HG02870 (cell line): Measurements from ENCODE around the gene ADGRD2.

Experiments used
- ATAC-seq: cut with Tn5 transposase; IDR thresholded peaks from one replicate; pipeline ENCODE4 v1.9.1; 2021; ENCODE audit warnings: mild to moderate bottlenecking, moderate library complexity; ENCODE audit not compliant: unreplicated experiment

The ADGRD2 gene

DNA sequence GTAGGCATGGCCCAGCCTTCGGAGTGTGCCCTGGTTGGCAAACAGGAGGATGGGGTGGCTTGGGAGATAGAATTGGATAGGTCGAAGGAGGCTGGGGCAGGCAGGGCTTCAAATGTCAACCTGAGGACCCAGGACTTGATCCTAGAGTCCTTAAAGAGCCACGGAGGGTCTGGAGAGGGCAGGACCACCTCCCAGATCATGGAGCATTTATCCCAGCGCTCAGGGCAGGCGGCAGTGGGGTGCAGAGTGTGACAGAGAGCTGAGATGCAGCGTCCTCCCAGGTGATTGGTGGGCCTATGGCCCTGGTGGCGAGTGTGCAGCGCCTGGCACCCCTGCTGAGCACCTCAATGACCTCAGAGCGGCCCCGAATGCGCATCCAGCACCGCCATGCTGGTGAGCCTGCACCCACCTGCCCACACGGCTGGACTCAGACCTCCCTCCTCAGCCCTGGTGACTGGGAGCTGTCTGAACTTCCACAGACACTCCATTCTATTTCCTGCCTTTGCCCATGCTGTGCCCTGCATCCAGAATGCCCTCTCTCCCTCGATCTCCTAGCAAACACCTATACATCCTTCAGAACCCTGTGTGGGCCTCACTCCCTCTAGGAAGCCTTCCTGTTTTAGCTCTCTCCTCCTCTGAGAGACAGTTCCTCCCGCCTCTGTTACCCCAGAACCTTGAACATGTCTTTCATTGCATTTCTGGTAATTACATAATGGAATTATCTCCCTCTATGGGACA lies 6.3 kb downstream of the ADGRD2 start:
- ATAC-seq, result no peak

DNA sequence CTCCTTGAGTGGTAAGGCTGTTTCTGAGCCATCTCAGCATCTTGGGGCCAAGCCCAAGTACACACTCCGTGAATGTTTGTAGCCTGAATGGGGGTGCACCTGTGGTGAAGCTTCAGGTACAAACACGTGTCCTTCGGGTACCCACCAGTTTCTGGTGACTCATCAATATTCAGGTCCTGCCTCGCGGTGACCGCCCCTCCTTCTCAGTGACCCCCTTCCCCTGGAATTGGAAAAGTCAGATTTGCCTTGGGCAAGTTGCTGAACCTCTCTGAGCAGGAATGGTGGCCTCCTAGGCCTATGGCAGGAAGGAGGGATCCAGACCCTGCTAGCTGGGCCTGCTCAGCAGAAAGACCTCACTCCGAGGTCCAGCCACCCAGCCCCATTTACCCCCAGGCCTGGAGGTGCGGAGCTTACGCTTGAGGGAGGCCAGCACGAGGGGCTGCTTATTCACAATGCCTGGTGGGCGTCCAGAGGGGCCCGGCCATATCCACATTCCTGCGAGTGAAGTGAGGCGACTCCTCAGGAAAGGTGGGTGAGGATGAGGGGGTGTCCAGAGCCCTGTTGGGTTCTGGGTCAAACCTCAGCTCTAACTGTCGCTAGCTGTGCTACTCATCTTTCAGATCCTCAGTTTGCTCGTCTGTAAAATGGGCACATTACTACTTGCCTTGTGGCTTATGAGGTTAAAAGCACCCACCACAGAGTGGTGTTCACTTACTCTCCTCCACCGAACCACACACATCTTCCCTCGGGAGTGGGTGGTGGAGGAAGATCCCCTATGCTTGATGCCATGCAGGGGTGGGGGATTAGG lies 7.0 kb downstream of the ADGRD2 start:
- no peak for ATAC-seq

DNA sequence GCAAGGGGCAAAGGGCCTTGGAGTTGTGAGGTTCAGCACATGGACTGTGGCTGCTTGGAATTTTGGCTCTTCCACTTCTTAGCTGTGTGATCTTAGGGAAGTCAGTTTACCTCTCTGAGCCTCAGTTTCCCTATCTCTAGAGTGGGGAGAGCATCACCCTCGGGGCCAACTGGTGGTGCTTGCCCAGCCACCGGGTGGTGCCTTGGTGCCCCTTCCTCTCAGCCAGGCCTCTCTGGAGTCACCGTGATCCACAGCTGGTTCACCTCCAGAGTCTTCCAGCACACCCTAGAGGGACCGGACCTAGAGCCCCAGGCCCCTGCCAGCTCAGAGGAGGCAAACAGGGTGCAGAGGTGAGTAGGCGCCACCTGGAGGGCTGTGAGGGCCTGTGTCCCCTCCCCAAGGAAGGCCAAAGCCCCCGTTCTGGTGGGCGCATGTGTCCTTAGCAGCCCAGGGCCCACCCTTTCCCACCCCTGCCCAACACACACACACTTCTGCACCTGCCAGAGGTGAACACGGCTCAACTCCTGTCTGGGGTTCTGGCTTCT lies 7.7 kb downstream of the ADGRD2 start:
- ATAC-seq, result no peak

DNA sequence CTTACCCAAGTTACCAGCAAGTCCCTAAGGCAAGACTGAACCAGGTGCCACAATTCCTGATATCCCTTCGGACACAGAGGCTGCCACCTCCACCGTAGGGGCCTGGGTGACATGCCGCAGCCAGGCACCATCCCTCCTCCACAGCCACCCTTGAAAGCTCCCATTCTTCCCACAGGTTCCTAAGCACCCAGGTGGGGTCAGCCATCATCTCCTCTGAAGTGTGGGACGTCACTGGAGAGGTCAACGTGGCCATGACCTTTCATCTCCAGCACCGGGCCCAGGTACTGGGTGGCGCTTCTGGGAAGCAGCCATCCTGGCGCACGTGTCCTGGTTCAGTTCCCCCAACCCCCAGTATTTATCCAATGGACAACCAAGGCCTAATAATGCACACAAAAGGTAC lies 8.2 kb downstream of the ADGRD2 start:
- no peak for ATAC-seq

DNA sequence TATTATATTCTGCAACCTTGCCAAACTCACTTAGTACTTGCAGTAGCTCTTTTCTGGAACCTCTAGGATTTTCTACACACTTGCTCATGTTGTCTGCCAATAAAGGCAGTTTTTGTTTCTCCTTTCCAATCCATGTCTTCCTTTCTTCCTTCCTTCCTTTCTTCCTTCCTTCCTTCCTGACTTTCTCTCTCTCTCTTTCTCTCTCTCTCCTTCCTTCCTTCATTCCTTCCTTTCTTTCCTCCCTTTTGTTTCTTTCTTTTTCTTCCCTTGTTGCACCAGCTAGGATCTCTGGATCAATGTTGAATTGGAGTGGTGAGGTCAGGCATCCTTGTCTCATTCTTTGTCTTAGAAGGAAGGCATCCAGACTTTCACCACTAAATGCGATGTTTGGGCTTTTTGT lies 12.5 kb downstream of the ADGRD2 start:
- no peak for ATAC-seq

DNA sequence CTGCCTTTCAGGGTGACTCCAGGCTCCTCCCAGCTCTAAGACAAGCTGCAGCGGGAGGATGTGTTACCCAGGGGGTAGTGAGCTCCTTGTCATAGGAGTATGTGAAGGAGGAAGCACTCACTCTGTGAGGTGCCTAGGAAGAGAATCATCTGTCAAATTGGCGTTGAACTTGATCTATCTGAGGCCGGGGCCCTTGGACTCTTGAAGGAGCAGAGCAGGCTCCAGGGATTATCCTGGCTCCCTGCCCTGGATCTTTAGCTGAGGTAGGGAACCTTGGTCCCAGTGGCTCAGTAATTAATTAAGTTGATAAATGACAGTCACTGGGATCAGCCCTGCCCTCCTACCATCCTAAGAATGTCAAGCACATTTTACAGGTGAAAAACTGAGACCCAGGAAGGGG lies 15.5 kb downstream of the ADGRD2 start:
- ATAC-seq, result no peak

DNA sequence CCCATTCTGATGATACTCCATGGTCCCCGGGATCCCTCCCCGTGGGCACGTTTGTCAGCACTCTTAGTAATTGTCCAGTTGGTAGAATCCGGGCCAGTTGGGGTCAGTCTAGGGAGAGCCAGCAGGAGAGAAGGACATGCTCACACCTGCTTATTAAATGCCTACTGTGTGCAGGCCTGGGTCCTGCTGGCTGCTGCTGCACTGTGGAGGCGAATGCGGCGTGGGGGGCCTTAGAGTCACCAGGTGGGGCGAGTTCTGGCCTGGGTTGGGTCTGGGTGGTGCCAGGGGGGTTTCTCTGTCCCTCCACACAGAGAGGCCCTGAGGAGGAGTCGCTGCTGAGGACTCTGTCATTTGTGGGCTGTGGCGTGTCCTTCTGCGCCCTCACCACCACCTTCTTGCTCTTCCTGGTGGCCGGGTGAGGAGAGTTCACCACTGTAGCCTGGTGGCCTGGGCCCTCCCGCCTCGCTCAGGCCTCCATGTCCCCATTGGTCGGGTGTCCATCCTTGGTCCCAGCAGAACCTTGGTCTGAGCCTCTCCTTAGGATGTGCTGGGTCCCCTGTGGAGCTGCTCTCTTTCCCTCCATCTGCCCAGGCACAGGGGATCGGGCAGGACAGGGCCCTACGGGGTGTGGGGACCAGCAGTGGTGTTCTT lies 17.3 kb downstream of the ADGRD2 start:
- ATAC-seq, result no peak

DNA sequence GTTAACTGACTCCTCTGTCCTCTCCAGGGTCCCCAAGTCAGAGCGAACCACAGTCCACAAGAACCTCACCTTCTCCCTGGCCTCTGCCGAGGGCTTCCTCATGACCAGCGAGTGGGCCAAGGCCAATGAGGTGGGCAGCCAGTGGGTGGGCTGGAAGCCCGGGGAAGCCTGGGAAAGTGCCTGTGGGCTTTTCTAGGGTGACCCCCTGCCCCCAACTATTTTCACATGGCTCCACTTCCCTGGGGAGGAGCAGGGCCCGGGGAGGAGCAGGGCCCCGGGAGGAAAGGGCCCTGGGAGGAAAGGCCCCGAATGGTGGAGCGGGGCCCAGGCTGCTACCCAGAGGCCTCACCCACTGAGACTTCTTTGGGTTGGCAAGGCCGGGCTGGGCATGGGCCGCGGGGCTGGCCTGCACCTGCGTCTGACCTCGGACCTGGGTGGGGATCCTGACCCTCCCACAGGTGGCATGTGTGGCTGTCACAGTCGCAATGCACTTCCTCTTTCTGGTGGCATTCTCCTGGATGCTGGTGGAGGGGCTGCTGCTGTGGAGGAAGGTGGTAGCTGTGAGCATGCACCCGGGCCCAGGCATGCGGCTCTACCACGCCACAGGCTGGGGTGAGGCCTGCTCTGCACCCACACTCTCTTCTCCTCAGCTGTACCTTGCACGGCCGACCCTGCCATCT lies 17.9 kb downstream of the ADGRD2 start:
- no peak for ATAC-seq

DNA sequence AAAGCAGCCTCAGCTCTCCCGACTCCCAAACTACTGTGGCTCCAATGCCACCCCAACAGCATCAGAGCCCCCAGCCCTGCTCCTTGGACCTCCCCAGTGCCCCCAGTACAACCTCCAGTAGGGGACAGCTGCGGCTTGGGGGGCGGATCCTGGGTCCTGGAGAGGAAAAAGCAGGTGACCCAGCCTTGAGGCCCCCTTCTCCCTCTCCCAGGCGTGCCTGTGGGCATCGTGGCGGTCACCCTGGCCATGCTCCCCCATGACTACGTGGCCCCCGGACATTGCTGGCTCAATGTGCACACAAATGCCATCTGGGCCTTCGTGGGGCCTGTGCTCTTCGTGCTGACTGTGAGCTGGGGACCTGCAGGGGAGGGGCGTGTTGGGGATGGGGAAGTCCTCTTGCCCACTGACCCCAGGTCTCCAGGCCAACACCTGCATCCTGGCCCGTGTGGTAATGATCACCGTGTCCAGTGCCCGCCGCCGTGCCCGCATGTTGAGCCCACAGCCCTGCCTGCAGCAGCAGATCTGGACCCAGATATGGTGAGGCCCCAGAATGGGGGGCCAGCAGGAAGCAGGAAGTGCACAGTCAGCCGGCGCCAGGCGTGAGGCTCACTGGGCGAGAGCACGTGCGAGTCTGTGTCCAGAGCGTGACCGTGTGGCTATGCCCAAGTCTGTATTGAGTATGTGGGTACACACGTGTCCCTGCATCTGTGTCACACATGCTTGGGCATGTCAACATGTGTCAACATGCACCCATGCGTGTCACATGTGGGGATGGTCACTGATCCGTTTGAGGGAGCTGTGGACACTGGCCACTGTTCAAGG lies 19.0 kb downstream of the ADGRD2 start:
- ATAC-seq, result no peak

DNA sequence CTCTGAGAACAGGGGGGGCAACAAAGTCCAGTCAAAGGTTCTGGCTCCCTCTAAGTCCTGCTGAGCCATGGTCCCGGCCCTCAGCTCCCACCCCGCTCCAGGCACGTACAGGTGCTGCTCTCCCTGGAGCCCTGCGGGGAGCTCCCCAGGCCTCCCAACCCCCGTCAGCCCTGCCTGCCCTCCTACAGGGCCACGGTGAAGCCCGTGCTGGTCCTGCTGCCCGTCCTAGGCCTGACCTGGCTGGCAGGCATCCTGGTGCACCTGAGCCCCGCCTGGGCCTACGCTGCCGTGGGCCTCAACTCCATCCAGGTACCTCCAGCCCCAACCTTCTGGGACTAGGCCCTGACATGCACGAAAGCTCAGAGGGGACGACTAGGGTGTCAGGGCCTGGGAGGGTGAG lies 20.1 kb downstream of the ADGRD2 start:
- no peak for ATAC-seq

DNA sequence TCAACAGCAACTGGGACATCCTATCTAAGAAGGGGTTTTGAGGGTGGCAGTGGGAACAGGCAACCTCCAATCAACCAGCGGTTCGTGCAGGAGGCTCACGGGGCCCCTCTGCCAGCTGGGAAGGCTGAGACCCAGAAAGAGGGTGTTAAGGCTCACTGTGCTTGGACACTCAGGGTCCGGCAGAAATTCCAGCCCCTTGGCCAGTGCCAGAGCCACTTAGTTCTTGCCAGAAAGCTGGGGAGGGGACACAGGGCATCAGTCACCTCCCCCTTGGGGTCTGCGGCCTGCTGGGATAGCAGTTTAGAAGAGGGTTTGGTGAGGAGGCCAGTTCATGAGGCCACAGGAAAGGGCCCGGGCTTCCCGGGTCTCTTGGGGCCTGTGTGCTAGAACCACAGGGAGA lies 20.5 kb downstream of the ADGRD2 start:
- no peak for ATAC-seq

DNA sequence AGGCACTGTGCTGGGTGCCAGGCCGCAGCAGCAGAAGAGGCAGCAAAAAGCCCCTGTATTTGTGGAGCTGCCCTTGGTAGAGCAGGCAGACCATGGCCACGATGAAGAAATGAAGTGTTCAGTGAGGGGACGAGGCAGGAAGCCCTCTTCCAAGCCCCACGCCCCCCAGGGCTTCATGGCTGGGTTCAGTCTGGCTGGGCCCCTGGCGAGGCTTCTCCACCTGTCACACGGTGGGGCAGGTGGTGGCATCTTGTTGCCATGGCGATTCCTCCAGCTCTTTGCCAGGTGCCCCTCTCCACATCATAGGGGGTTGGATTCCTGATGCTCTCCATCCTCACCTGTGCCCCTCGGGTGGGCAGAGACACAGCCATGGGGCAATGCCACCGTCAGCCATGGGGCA lies 21.5 kb downstream of the ADGRD2 start:
- no peak for ATAC-seq

DNA sequence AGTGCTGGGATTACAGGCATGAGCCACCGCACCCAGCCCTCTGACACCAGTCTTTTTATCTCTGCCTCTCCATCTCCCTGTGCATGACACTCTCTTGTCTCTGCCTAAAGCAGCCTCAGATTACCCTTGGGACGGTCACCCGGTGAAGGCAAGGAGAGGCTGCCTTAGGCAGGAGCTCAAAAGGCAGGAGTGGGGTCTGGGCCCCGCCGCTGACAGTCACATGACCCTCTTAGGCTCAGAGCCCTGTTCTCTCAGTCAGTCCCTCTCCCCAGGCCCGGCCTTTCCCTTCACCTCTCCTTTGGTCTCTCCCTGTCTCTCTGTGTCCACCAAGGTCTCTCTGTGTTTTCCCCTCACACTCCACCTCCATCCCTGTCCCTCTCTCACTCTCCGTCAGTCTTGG lies 22.5 kb downstream of the ADGRD2 start:
- no peak for ATAC-seq

DNA sequence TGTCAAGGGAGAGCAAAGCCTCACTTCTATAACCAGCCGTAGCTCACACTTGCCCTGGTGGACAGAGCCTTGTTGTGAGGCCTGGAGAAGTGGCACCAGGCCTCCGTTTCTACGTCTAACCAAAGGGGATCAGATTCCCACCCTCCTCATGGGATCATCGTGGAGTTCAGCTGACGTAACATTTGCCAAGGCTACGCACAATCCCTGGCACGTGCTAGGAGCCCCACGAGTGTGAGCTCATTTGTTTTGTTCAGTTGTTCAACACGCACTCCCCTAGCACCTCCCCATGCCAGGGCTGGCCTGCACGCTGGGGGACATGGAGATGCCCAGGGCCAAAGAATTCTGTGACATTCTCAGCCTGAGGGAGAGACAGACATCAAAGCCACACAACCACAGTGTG lies 23.1 kb downstream of the ADGRD2 start:
- no peak for ATAC-seq

DNA sequence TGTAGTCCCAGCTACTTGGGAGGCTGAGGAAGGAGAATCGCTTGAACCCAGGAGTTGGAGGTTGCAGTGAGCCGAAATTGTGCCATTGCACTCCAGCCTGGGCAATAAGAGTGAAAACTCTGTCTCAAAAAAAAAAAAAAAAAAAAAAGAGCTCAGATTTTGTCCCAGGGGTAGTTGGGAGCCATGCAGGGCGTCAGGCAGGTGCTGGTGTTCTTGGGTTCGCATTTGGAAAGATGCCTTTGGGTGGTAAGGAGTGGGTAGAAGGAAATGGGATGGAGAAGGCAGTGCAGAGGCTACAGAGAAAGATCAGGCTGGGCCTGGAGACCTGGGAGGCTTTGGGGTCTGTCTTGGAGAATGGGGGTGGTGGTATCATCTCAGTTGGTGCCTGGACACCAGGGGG lies 23.9 kb downstream of the ADGRD2 start:
- ATAC-seq, result no peak

DNA sequence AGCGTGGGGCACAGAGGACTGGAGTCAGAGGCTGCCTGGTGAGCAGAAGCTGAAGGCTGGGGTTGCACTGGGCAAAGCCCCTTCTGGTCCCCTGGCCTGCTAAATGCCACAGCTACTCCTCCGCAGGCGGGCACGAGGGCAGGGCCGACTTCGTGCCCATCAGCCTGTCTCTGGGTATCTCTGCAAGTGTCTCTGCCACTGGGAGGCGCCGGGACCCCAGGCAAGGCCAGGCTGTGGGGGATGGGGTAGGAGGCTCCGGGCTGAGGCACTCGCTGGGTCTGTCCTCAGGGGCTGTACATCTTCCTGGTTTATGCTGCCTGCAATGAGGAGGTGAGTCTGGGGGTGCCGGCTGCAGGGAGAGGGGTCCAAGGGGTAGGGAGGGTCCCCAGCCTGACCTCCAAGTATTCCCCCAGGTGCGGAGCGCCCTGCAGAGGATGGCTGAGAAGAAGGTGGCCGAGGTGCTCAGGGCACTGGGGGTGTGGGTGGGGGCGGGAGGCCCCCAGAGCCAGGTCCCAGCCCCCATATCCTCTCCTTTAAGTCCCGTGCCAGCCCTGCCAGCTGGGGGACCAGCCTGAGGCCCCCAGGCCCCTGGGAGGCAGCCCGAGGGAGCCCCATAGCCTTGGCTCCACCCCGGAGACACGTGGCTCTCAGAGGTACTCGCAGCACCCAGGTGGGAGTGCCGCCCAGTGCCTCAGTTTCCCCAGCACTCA lies 25.1 kb downstream of the ADGRD2 start:
- ATAC-seq, result no peak

DNA sequence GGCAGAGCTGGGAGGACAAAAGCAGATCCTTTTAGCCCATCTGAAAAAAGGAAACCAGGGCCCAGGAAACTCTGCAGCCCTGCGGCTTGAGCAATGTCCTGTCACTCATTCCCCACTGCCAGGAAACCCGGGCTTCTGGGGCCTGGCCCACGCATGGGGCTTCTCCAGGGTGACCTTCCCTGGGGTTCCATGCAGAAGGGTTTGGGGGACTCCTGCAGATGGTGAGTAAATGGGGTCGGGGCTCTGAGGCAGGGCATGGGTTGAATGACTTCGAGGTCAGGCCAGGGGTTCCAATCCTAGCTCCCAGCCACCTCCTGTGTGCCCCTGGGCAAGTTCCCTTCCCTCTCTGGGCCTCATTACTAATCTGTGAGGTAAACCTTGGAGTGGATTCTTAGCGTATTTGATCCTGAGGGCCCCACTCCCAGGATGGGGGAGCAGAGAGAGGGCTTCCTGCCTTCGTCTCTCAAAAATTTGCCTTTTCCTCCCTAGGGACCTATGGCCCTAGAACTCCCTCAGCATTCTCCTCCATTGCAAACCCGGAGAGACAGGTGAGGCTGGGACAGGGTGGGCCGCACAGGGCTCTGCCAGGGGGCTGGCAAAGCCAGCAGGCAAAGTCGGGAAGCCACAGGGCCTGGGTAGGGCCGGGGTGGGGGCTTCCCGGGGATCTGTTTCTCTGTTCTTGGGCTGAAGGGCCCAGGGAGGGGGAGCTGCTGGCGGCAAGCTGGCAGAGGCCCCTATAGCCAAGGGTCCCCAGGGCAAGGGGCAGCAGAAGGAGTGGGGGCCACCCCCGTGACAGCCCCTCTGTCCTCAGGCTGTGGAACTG lies 25.8 kb downstream of the ADGRD2 start:
- ATAC-seq, result no peak

DNA sequence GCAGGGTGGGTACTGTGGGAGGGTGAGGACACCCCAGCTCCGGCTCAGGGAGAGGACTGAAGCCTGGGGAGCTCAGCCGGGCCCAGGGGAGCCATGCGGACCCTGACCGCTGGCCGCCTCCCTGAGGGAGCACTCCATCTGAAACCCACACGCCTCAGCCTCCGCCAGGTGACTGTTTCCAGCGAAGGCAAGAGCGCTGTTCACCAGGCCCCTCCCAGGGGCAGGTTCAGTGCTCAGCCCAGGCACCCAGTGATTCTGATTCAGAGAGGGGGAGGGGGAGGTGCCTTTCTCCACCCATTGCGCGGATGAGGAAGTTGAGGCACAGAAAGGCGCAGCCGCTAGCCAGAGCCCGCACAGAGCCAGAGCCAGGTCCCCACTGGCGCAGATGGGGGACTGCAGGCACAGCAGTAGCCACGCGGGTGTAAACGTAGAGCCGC lies 27.0 kb downstream of the ADGRD2 start:
- no peak for ATAC-seq
